ENCODE results near the gene SH3PXD2A.
"Not testable (repeated sequence)": the region's sequence is repeated elsewhere in the genome, so short reads cannot be mapped to it uniquely, and the experiment has no call there.

Gene SH3PXD2A

GRCh38 chr10:103637927-103638557 is 217.3 kb downstream of the SH3PXD2A start:
- no peak for DNase-seq

GRCh38 chr10:103637011-103637410 is 218.4 kb downstream of the SH3PXD2A start:
- no peak for DNase-seq

GRCh38 chr10:103636492-103636891 is 218.9 kb downstream of the SH3PXD2A start:
- no peak for DNase-seq

- no peak for DNase-seq
Observed at GRCh38 chr10:103635580-103635979, 219.8 kb downstream of the SH3PXD2A start.

- no peak for DNase-seq
Observed at GRCh38 chr10:103633846-103634245, 221.5 kb downstream of the SH3PXD2A start.

GRCh38 chr10:103632871-103633270 is 222.5 kb downstream of the SH3PXD2A start:
- not testable (repeated sequence) for DNase-seq

- no peak for DNase-seq
Observed at GRCh38 chr10:103632247-103632642, 223.1 kb downstream of the SH3PXD2A start.

- no peak for DNase-seq
Observed at GRCh38 chr10:103630156-103630555, 225.2 kb downstream of the SH3PXD2A start.

- no peak for DNase-seq
Observed at GRCh38 chr10:103629581-103629980, 225.8 kb downstream of the SH3PXD2A start.

- DNase-seq = no peak
Observed at GRCh38 chr10:103627893-103628292, 227.5 kb downstream of the SH3PXD2A start.

GRCh38 chr10:103627111-103627892 is 228.1 kb downstream of the SH3PXD2A start:
- DNase-seq = no peak

- no peak for DNase-seq
Observed at GRCh38 chr10:103626178-103626577, 229.2 kb downstream of the SH3PXD2A start.

- DNase-seq = no peak
Observed at GRCh38 chr10:103622935-103623574, 232.3 kb downstream of the SH3PXD2A start.

GRCh38 chr10:103622286-103622685 is 233.1 kb downstream of the SH3PXD2A start:
- DNase-seq = no peak

- no peak for DNase-seq
Observed at GRCh38 chr10:103621783-103622125, 233.6 kb downstream of the SH3PXD2A start.

GRCh38 chr10:103620891-103621782 is 234.2 kb downstream of the SH3PXD2A start:
- DNase-seq = no peak

- no peak for DNase-seq
Observed at GRCh38 chr10:103620352-103620740, 235.0 kb downstream of the SH3PXD2A start.

- no peak for DNase-seq
Observed at GRCh38 chr10:103619424-103620351, 235.7 kb downstream of the SH3PXD2A start.

- DNase-seq = no peak
Observed at GRCh38 chr10:103618575-103619423, 236.6 kb downstream of the SH3PXD2A start.

- DNase-seq = no peak
Observed at GRCh38 chr10:103617602-103618385, 237.6 kb downstream of the SH3PXD2A start.

All from stimulated activated CD4-positive, alpha-beta T cell treated with anti-CD3 and anti-CD28 coated beads, Interleukin-4, amount 100 ng/mL, for 4 hours (primary cell).